BLaER1 treated with 17β-estradiol and CSF1 and Interleukin-3, amounts not matched to agents 10 nM and 100 nM (cell line): ENCODE data around the gene SLC25A12.

Experiments
- H3K27ac ChIP-seq, 11 experiments: shearing (Covaris generic); formaldehyde crosslinking; 2 replicates each; pipeline ENCODE4 v1.8.1; 2022
- H3K27me3 ChIP-seq, 11 experiments: shearing (Covaris generic); formaldehyde crosslinking; 2 replicates each; pipeline ENCODE4 v1.8.1; 2022
- H3K36me3 ChIP-seq, 11 experiments: shearing (Covaris generic); formaldehyde crosslinking; 2 replicates each; pipeline ENCODE4 v1.8.1; 2022
- H3K4me1 ChIP-seq, 10 experiments: shearing (Covaris generic); formaldehyde crosslinking; 2 replicates each; pipeline ENCODE4 v1.8.1; 2022
- H3K4me2 ChIP-seq, 11 experiments: shearing (Covaris generic); formaldehyde crosslinking; 2 replicates each; pipeline ENCODE4 v1.8.1; 2022
- H3K4me3 ChIP-seq, 10 experiments: shearing (Covaris generic); formaldehyde crosslinking; 2 replicates each; pipeline ENCODE4 v1.8.1; 2022
- H3K9ac ChIP-seq, 11 experiments: shearing (Covaris generic); formaldehyde crosslinking; 2 replicates each; pipeline ENCODE4 v1.8.1; 2022
- H3K9me3 ChIP-seq, 11 experiments: shearing (Covaris generic); formaldehyde crosslinking; replicated peaks in 1 of 11; 2 replicates each; pipeline ENCODE4 v1.8.1; 2022
- H4K20me1 ChIP-seq, 11 experiments: shearing (Covaris generic); formaldehyde crosslinking; 2 replicates each; pipeline ENCODE4 v1.8.1; 2022
- Cebpa-rat ChIP-seq, 11 experiments: shearing (Covaris generic); IDR thresholded peaks; 2 replicates each; pipeline ENCODE4 v1.8.1; 2022

SLC25A12 gene

GRCh38 chr2:171807831-171808393 is 86.1 kb downstream of the SLC25A12 start:
- H3K36me3 ChIP-seq, result peaks cover 0 to 42% (median 11%) of the 10 kb centered on the region in 11 experiments; a peak in 14 of 22 replicates
- H3K4me1 ChIP-seq, result no peaks in the 10 kb centered on the region
- H3K9ac ChIP-seq, result no peak overlapping the region
- no peak overlapping the region for H3K27ac ChIP-seq
- H3K27me3 ChIP-seq, result no peaks in the 10 kb centered on the region
- no peaks in the 10 kb centered on the region for H3K9me3 ChIP-seq
- H3K4me2 ChIP-seq, result no peak overlapping the region
- H4K20me1 ChIP-seq, result no peaks in the 10 kb centered on the region; a peak in 1 of 22 replicates
- H3K4me3 ChIP-seq, result no peak overlapping the region
- TF ChIP-seq Cebpa-rat (IDR thresholded peaks at IDR 0.05), result no peak

- peaks cover 0 to 36% (median 10%) of the 10 kb centered on the region in 11 experiments; a peak in 14 of 22 replicates for H3K36me3 ChIP-seq
- no peak overlapping the region for H3K27ac ChIP-seq
- no peaks in the 10 kb centered on the region for H3K27me3 ChIP-seq
- no peaks in the 10 kb centered on the region for H3K9me3 ChIP-seq
- no peak overlapping the region for H3K4me3 ChIP-seq
- H3K4me2 ChIP-seq, result no peak overlapping the region
- no peak for TF ChIP-seq Cebpa-rat (IDR thresholded peaks at IDR 0.05)
- H3K4me1 ChIP-seq, result no peaks in the 10 kb centered on the region
- H4K20me1 ChIP-seq, result no peaks in the 10 kb centered on the region; a peak in 1 of 22 replicates
- no peak overlapping the region for H3K9ac ChIP-seq
These were observed 86.9 kb downstream of the SLC25A12 start for GRCh38 chr2:171807119-171807518.

DNA sequence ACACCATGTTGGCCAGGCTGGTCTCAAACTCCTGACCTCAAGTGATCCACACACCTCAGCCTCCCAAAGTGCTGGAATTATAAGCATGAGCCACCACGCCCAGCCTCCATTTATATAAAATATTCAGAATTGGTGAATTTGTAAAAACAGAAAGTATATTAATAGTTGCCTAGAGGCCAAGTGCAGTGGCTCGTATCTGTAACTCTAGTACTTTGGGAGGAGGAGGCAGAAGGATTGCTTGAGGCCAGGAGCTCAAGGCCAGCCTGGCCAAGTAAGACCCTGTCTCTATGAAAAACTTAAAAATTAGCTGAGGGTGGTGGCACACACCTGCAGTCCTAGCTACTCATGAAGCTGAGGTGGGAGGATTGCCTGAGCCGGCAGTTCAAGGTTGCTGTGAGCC is 89.6 kb downstream of the SLC25A12 start:
- Histone ChIP-seq H3K36me3 (peaks cover 0 to 30% (median 6%) of the 10 kb centered on the region in 11 experiments; a peak in 14 of 22 replicates), H3K27ac (no peak overlapping the region), H3K4me2 (no peak overlapping the region), H3K9me3 (no peaks in the 10 kb centered on the region), H3K9ac (no peak overlapping the region), H4K20me1 (no peaks in the 10 kb centered on the region), H3K4me1 (peaks cover 0 to 3% (median under 1%) of the 10 kb centered on the region in 10 experiments; a peak in 9 of 20 replicates), H3K27me3 (no peaks in the 10 kb centered on the region), H3K4me3 (no peak overlapping the region)
- no peak for TF ChIP-seq Cebpa-rat (IDR thresholded peaks at IDR 0.05)

GRCh38 chr2:171803757-171804156 is 90.3 kb downstream of the SLC25A12 start:
- no peak overlapping the region for H3K4me2 ChIP-seq
- no peaks in the 10 kb centered on the region for H3K27me3 ChIP-seq
- no peaks in the 10 kb centered on the region for H4K20me1 ChIP-seq
- H3K4me1 ChIP-seq, result peaks cover 0 to 10% (median 6%) of the 10 kb centered on the region in 10 experiments; a peak in 17 of 20 replicates
- no peak overlapping the region for H3K27ac ChIP-seq
- TF ChIP-seq Cebpa-rat (IDR thresholded peaks at IDR 0.05), result no peak
- H3K9me3 ChIP-seq, result no peaks in the 10 kb centered on the region
- peaks cover 0 to 35% (median 6%) of the 10 kb centered on the region in 11 experiments; a peak in 12 of 22 replicates for H3K36me3 ChIP-seq
- H3K9ac ChIP-seq, result no peak overlapping the region
- no peak overlapping the region for H3K4me3 ChIP-seq

GRCh38 chr2:171800639-171801038 is 93.4 kb downstream of the SLC25A12 start:
- Histone ChIP-seq H3K4me2 (no peak overlapping the region), H3K4me3 (no peak overlapping the region), H3K27ac (no peak overlapping the region), H3K27me3 (no peaks in the 10 kb centered on the region), H3K9me3 (no peaks in the 10 kb centered on the region), H3K36me3 (peaks cover 0 to 25% (median 6%) of the 10 kb centered on the region in 11 experiments; a peak in 11 of 22 replicates), H3K9ac (no peak overlapping the region), H3K4me1 (peaks cover 0 to 23% (median 17%) of the 10 kb centered on the region in 10 experiments; a peak in 17 of 20 replicates), H4K20me1 (no peaks in the 10 kb centered on the region)
- no peak for TF ChIP-seq Cebpa-rat (IDR thresholded peaks at IDR 0.05)

DNA sequence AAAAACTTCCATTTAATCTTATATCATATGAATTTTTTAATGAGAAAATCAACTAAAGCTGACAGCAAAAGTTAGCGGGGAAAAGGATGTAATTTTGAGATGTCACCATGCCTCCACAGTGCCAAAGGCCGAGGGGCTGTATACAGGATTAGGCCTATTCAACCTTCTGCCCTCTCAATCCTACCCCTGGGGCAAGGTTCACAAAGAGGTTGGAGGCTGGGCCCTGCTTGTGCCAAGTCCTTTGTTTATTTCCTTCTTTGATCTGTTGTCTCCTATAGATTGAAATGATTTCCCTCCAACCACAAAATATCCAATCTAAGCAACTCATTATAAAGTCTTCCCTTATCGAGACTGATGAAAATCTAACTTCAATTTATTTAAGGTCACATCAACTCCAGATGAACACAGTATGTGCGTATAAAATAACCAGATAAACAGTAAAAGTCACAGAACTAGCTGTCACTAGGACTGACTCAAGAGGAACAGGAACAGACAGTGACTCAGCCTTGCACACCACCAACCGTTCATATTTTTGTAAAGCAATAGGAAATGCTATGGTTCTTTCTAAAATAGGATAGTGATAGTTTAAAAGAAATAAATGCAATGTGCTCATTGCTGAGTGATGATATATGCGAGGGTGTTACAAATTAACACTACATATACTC is 95.8 kb downstream of the SLC25A12 start:
- Histone ChIP-seq H3K4me3 (no peak overlapping the region), H3K27ac (peak overlapping the region in 10 of 11 experiments; percentile 23 to 82 (median 64); a peak in 20 of 22 replicates), H3K4me2 (peak overlapping the region in 10 of 11 experiments; percentile 18 to 81 (median 72); a peak in 20 of 22 replicates), H3K4me1 (peaks cover 0 to 34% (median 19%) of the 10 kb centered on the region in 10 experiments; a peak in 17 of 20 replicates), H3K36me3 (peaks cover 0 to 13% (median 4%) of the 10 kb centered on the region in 11 experiments; a peak in 7 of 22 replicates), H3K27me3 (no peaks in the 10 kb centered on the region), H3K9ac (peak overlapping the region in 7 of 11 experiments; percentile 8 to 68 (median 63); a peak in 12 of 22 replicates), H3K9me3 (no peaks in the 10 kb centered on the region), H4K20me1 (no peaks in the 10 kb centered on the region)
- no peak for TF ChIP-seq Cebpa-rat (IDR thresholded peaks at IDR 0.05)

- Histone ChIP-seq H3K4me3 (no peak overlapping the region), H3K4me2 (no peak overlapping the region), H3K36me3 (peaks cover 0 to 29% (median 16%) of the 10 kb centered on the region in 11 experiments; a peak in 13 of 22 replicates), H3K9ac (no peak overlapping the region), H4K20me1 (no peaks in the 10 kb centered on the region), H3K27ac (no peak overlapping the region), H3K4me1 (peaks cover 15 to 50% (median 34%) of the 10 kb centered on the region in 10 experiments), H3K9me3 (no peaks in the 10 kb centered on the region), H3K27me3 (no peaks in the 10 kb centered on the region)
- no peak for TF ChIP-seq Cebpa-rat (IDR thresholded peaks at IDR 0.05)
These were observed 99.1 kb downstream of the SLC25A12 start for GRCh38 chr2:171794918-171795317.

GRCh38 chr2:171793691-171794678 is 100.1 kb downstream of the SLC25A12 start:
- H3K4me1 ChIP-seq, result peaks cover 15 to 47% (median 32%) of the 10 kb centered on the region in 10 experiments
- H3K36me3 ChIP-seq, result peaks cover 0 to 25% (median 19%) of the 10 kb centered on the region in 11 experiments; a peak in 13 of 22 replicates
- H3K4me3 ChIP-seq, result no peak overlapping the region
- H4K20me1 ChIP-seq, result no peaks in the 10 kb centered on the region
- H3K4me2 ChIP-seq, result peak overlapping the region in 1 of 11 experiments; percentile 1; a peak in 1 of 22 replicates
- no peak overlapping the region for H3K9ac ChIP-seq
- no peaks in the 10 kb centered on the region for H3K9me3 ChIP-seq
- no peak overlapping the region for H3K27ac ChIP-seq
- H3K27me3 ChIP-seq, result no peaks in the 10 kb centered on the region
- TF ChIP-seq Cebpa-rat (IDR thresholded peaks at IDR 0.05), result no peak
